H1 (cell line): ENCODE measurements around the gene PRSS53. TPM values are rescaled to one million over a fixed set of nuclear protein-coding genes. Genes with fewer than 3 reads are reported as not detected.

Experiments
- CTCF ChIA-PET: fragments of 300-600 bp; sonication (Branson Sonifier 250); formaldehyde crosslinking; loops from one replicate; lab custom pipeline; 2021; ENCODE audit not compliant: partially characterized antibody; lab: Charles Lee
- POLR2A ChIA-PET: fragments of 300-600 bp; sonication (Branson Sonifier 250); formaldehyde crosslinking; loops from one replicate; lab custom pipeline; 2021; ENCODE audit warnings: inconsistent platforms; ENCODE audit not compliant: partially characterized antibody; lab: Charles Lee
- DNase-seq, 2 experiments: peaks; one replicate each; pipeline versions ENCODE4 v3.0.0 to v3.0.0-alpha.2; 2010 to 2022; ENCODE audit warnings: low spot score in 2 of 2, low read depth in 1 of 2, mixed read lengths in 1 of 2
- FAIRE-seq: peaks from 2 replicates; lab custom pipeline; 2011; peaks lifted over from hg19 to GRCh38; lab: Jason Lieb, UNC
- H2AFZ ChIP-seq: 2 replicates; pipeline ENCODE4 v1.8.1; 2012; ENCODE audit warnings: low read length, inconsistent platforms
- H2AK5ac ChIP-seq: 2 replicates; pipeline ENCODE4 v1.6.1; 2013; ENCODE audit warnings: low read depth, low read length
- H2BK120ac ChIP-seq: replicated peaks from 2 replicates; pipeline ENCODE3; 2013; ENCODE audit warnings: low read depth, low read length, inconsistent platforms
- H2BK12ac ChIP-seq: 2 replicates; pipeline ENCODE4 v1.6.1; 2013; ENCODE audit warnings: low read depth, low read length
- H2BK15ac ChIP-seq: 2 replicates; pipeline ENCODE4 v1.6.1; 2013; ENCODE audit warnings: low read length
- H2BK20ac ChIP-seq: 2 replicates; pipeline ENCODE4 v1.6.1; 2013; ENCODE audit warnings: low read length
- H2BK5ac ChIP-seq: 2 replicates; pipeline ENCODE4 v1.6.1; 2013; ENCODE audit warnings: low read depth, low read length
- H3K14ac ChIP-seq: 2 replicates; pipeline ENCODE4 v1.6.1; 2013; ENCODE audit warnings: inconsistent platforms; ENCODE audit not compliant: insufficient read length
- H3K18ac ChIP-seq: 2 replicates; pipeline ENCODE4 v1.6.1; 2013; ENCODE audit warnings: low read length; ENCODE audit errors: extremely low read depth
- H3K23ac ChIP-seq: 2 replicates; pipeline ENCODE4 v1.6.1; 2013; ENCODE audit warnings: inconsistent platforms; ENCODE audit not compliant: insufficient read length
- H3K23me2 ChIP-seq: 2 replicates; pipeline ENCODE4 v1.6.1; 2013; ENCODE audit warnings: low read depth, low read length
- H3K27ac ChIP-seq: 2 replicates; pipeline ENCODE4 v1.6.1; 2011; ENCODE audit warnings: low read depth, low read length, inconsistent platforms
- H3K27me3 ChIP-seq, 4 experiments: replicated peaks in 1 of 4; 1 replicate in 1 of 4; 2 replicates in 3 of 4; pipeline versions ENCODE4 v1.6.1 to v1.8.1; 2011 to 2013; ENCODE audit warnings: low read length in 3 of 4, mild to moderate bottlenecking in 3 of 4, inconsistent platforms in 2 of 4, mixed read lengths in 2 of 4, moderate library complexity in 1 of 4; ENCODE audit not compliant: control insufficient read depth in 3 of 4, insufficient read depth in 3 of 4; ENCODE audit errors: extremely low read depth in 1 of 4
- H3K36me3 ChIP-seq, 4 experiments: 2 replicates each; pipeline versions ENCODE4 v1.6.1 to v1.8.1; 2011 to 2013; ENCODE audit warnings: mild to moderate bottlenecking in 4 of 4, low read length in 3 of 4, moderate library complexity in 2 of 4, control low read depth in 1 of 4, inconsistent platforms in 1 of 4; ENCODE audit not compliant: insufficient read depth in 4 of 4, control insufficient read depth in 2 of 4
- H3K4ac ChIP-seq: replicated peaks from 2 replicates; pipeline ENCODE3; 2013; ENCODE audit warnings: low read length, low read depth, mixed read lengths, inconsistent platforms; ENCODE audit not compliant: insufficient read length
- H3K4me1 ChIP-seq, 4 experiments: replicated peaks in 1 of 4; 1 replicate in 1 of 4; 2 replicates in 3 of 4; pipeline versions ENCODE4 v1.6.1 to v1.8.1; 2011 to 2013; ENCODE audit warnings: low read length in 3 of 4, inconsistent platforms in 2 of 4, mixed read lengths in 1 of 4; ENCODE audit not compliant: insufficient read depth in 4 of 4, control insufficient read depth in 3 of 4
- H3K4me2 ChIP-seq, 2 experiments: 2 replicates each; pipeline versions ENCODE4 v1.6.1 to v1.8.1; 2011 to 2013; ENCODE audit warnings: low read depth in 2 of 2, low read length in 2 of 2, control low read depth in 1 of 2, inconsistent platforms in 1 of 2, mild to moderate bottlenecking in 1 of 2; ENCODE audit not compliant: insufficient read depth in 1 of 2
- H3K4me3 ChIP-seq, 4 experiments: fragments of 200-600, 300-600 bp in 1 of 4; sonication (generic), shearing (Covaris generic), sonication (Bioruptor Twin) in 1 of 4; 2 replicates each; pipeline versions ENCODE4 v1.5.1 to v1.8.1; 2011 to 2016; ENCODE audit warnings: low read length in 4 of 4, low read depth in 3 of 4, control low read depth in 2 of 4, inconsistent platforms in 2 of 4, mild to moderate bottlenecking in 2 of 4, mixed read lengths in 1 of 4, moderate library complexity in 1 of 4; ENCODE audit not compliant: insufficient read depth in 2 of 4; ENCODE audit errors: extremely low read depth in 1 of 4
- H3K56ac ChIP-seq: replicated peaks from 2 replicates; pipeline ENCODE3; 2013; ENCODE audit warnings: low read depth, mild to moderate bottlenecking, mixed read lengths, low read length, inconsistent platforms; ENCODE audit not compliant: insufficient read length
- H3K79me1 ChIP-seq: 2 replicates; pipeline ENCODE4 v1.6.1; 2013; ENCODE audit warnings: low read depth, low read length, control low read depth
- H3K79me2 ChIP-seq, 2 experiments: 2 replicates each; pipeline versions ENCODE4 v1.6.1 to v1.8.1; 2012 to 2013; ENCODE audit warnings: low read length in 2 of 2, mild to moderate bottlenecking in 2 of 2, inconsistent platforms in 1 of 2; ENCODE audit not compliant: insufficient read depth in 2 of 2, control insufficient read depth in 1 of 2
- H3K9ac ChIP-seq, 4 experiments: replicated peaks in 1 of 4; 1 replicate in 1 of 4; 2 replicates in 3 of 4; pipeline versions ENCODE4 v1.6.1 to v1.8.1; 2011 to 2013; ENCODE audit warnings: low read depth in 3 of 4, low read length in 3 of 4, control low read depth in 2 of 4, mild to moderate bottlenecking in 2 of 4, moderate library complexity in 2 of 4, inconsistent platforms in 1 of 4; ENCODE audit errors: extremely low read depth in 1 of 4
- H3K9me3 ChIP-seq, 2 experiments: 2 replicates each; pipeline versions ENCODE4 v1.6.1 to v1.8.1; 2012 to 2013; ENCODE audit warnings: mild to moderate bottlenecking in 2 of 2, moderate library complexity in 2 of 2, control low read depth in 1 of 2, inconsistent platforms in 1 of 2, low read depth in 1 of 2, low read length in 1 of 2, mixed read lengths in 1 of 2; ENCODE audit not compliant: insufficient read depth in 2 of 2
- H4K20me1 ChIP-seq, 2 experiments: replicated peaks in 1 of 2; 2 replicates each; pipeline versions ENCODE3 to v1.8.1; 2011 to 2013; ENCODE audit warnings: inconsistent platforms in 2 of 2, low read length in 2 of 2, mild to moderate bottlenecking in 1 of 2; ENCODE audit not compliant: insufficient read depth in 2 of 2, control insufficient read depth in 1 of 2
- H4K5ac ChIP-seq: 2 replicates; pipeline ENCODE4 v1.6.1; 2013; ENCODE audit warnings: low read length, low read depth, mixed read lengths, inconsistent platforms; ENCODE audit not compliant: insufficient read length
- H4K8ac ChIP-seq: 2 replicates; pipeline ENCODE4 v1.8.0; 2013; ENCODE audit warnings: mild to moderate bottlenecking, moderate library complexity, low read length, inconsistent platforms; ENCODE audit not compliant: insufficient read depth; ENCODE audit errors: extremely low read depth
- H4K91ac ChIP-seq: replicated peaks from 2 replicates; pipeline ENCODE3; 2013; ENCODE audit warnings: low read length, mixed read lengths, inconsistent platforms; ENCODE audit not compliant: insufficient read length
- ASH2L ChIP-seq: fragments of 200-600, 300-600 bp; sonication (generic); IDR thresholded peaks from one replicate; pipeline ENCODE4 v1.7.1; 2017; ENCODE audit warnings: low read length
- CBX5 ChIP-seq: fragments of 300-800, 300-1000 bp; sonication (generic); IDR thresholded peaks from 2 replicates; pipeline ENCODE4 v1.7.1; 2016; ENCODE audit warnings: antibody characterized with exemption, low read length, low read depth
- CEBPB ChIP-seq: IDR thresholded peaks from 2 replicates; pipeline ENCODE4 v1.6.1; 2012; ENCODE audit warnings: low read depth, low read length
- CREB1 ChIP-seq: IDR thresholded peaks from 2 replicates; pipeline ENCODE4 v1.6.1; 2012; ENCODE audit warnings: inconsistent platforms
- EZH2 ChIP-seq: fragments of 200-600 bp; sonication (generic); IDR thresholded peaks from 2 replicates; pipeline ENCODE4 v1.7.1; 2012; ENCODE audit warnings: low read depth, mild to moderate bottlenecking, moderate library complexity, low read length, inconsistent platforms; ENCODE audit not compliant: severe bottlenecking
- GTF2F1 ChIP-seq: IDR thresholded peaks from 2 replicates; pipeline ENCODE4 v1.6.1; 2012; ENCODE audit warnings: low read depth, low read length, improper control_type of control experiment, borderline replicate concordance
- HDAC2 ChIP-seq, 2 experiments: fragments of 300-600 bp in 1 of 2; sonication (generic) in 1 of 2; IDR thresholded peaks; 2 replicates each; pipeline ENCODE4 v1.6.1; 2011 to 2012; ENCODE audit warnings: low read depth in 2 of 2, low read length in 2 of 2, mild to moderate bottlenecking in 2 of 2, moderate library complexity in 2 of 2, borderline replicate concordance in 1 of 2, inconsistent platforms in 1 of 2
- NRF1 ChIP-seq: IDR thresholded peaks from 2 replicates; pipeline ENCODE4 v1.6.1; 2011; ENCODE audit warnings: mild to moderate bottlenecking, low read depth, low read length, improper control_type of control experiment
- POLR2A ChIP-seq, 2 experiments: IDR thresholded peaks; 1 replicate in 1 of 2; 2 replicates in 1 of 2; pipeline ENCODE4 v1.6.1; 2011; ENCODE audit warnings: low read depth in 2 of 2, low read length in 2 of 2, mild to moderate bottlenecking in 2 of 2; ENCODE audit errors: control extremely low read depth in 1 of 2
- WGBS, 2 experiments: shearing (Covaris generic) in 1 of 2; methylation state at CpG; one replicate each; pipeline versions ENCODE4 v1.1.6 to v1.1.7; 2013 to 2015; ENCODE audit warnings: low lambda C conversion rate in 2 of 2, mixed read lengths in 2 of 2, inconsistent platforms in 1 of 2, low coverage in 1 of 2, missing lambda C conversion rate in 1 of 2; ENCODE audit not compliant: insufficient replicate concordance in 2 of 2, insufficient coverage in 1 of 2, insufficient read length in 1 of 2; ENCODE audit errors: extremely low coverage in 1 of 2, missing lambda C conversion rate in 1 of 2; 5-methylcytosine and 5-hydroxymethylcytosine counted together
- polyA plus RNA-seq, 7 experiments: library from polyadenylated mRNA; depleted of rRNA in 3 of 7; stranded (reverse) in 5 of 7; unstranded in 2 of 7; fragments of >200 nt in 5 of 7; fragments of 200-250 nt in 2 of 7; gene quantifications; 1 replicate in 5 of 7; 2 replicates in 1 of 7; 4 replicates in 1 of 7; pipeline versions ENCODE4 v1.2.1 to v1.2.3, GENCODE V29; 2011 to 2013; ENCODE audit warnings: missing spikeins in 2 of 7, mixed read lengths in 2 of 7
- total RNA-seq: library from RNA; stranded (reverse); fragmentation: NEBNext Ultra II Directional; extraction: Animal tissue kit (Norgen Biotek cat#: 25700); gene quantifications from 2 replicates; pipeline ENCODE4 v1.2.1, GENCODE V29; 2021

Gene PRSS53
- total and polyA plus RNA-seq, 2 of the 8 experiments (the other 6 are each of a cell fraction or from before 2014, with no cell fraction given) = 1.7 to 2.6 TPM

DNA sequence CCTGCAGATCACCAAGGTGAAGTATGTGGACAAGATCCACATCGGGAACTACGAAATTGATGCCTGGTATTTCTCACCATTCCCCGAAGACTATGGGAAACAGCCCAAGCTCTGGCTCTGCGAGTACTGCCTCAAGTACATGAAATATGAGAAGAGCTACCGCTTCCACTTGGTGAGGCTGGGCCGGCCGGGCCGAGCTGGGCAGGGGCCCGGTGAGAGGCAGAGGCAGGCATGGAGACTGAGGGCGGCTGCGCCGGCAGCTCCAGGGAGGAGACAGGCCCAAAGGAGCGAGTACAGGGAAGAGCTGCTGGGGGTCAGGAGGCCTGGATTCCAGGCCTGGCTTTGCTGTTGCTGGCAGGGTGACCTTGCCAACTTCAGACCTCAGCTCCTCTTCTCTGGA, 38.4 kb upstream of the PRSS53 start:
- Histone ChIP-seq H2BK15ac (no peak overlapping the region), H2AFZ (no peak overlapping the region), H3K79me1 (no peaks in the 10 kb centered on the region; the same call in 1 of the 2 replicates), H3K4me1 (peaks cover 0 to 20% (median 15%) of the 10 kb centered on the region in 4 experiments; a peak in 6 of 7 replicates), H4K8ac (peak overlapping the region; percentile 42; the same call in 1 of the 2 replicates), H3K14ac (no peak overlapping the region), H3K79me2 (no peaks in the 10 kb centered on the region), H3K9me3 (no peaks in the 10 kb centered on the region), H3K4me3 (no peak overlapping the region), H3K4ac (no peak overlapping the region), H3K27ac (no peak overlapping the region), H3K36me3 (peaks cover 11 to 20% (median 18%) of the 10 kb centered on the region in 4 experiments), H3K27me3 (no peaks in the 10 kb centered on the region), H2BK12ac (no peak overlapping the region), H4K20me1 (no peaks in the 10 kb centered on the region), H3K18ac (no peak overlapping the region), H3K56ac (no peak overlapping the region), H3K23me2 (no peaks in the 10 kb centered on the region), H2AK5ac (no peak overlapping the region), H2BK20ac (no peak overlapping the region), H2BK5ac (no peak overlapping the region), H3K4me2 (no peak overlapping the region), H4K5ac (no peak overlapping the region), H3K9ac (no peak overlapping the region), H2BK120ac (no peak overlapping the region), H3K23ac (no peak overlapping the region), H4K91ac (no peak overlapping the region)
- POLR2A ChIA-PET = interaction anchor here (0.7 to 34.9 kb wide), 6 partner anchors 6 to 57 kb away, joined by 3 to 713 read pairs (median 4); partner anchors contain the start of genes BCKDK, FUS, KAT8 and PRSS36
- FAIRE-seq (no peak), DNase-seq (no peak)
- WGBS, 2 experiments = 88% methylated on average over 13 of the region's 13 CpGs; no CpG with 5 or more reads in 1 of the 2 experiments
- CTCF ChIA-PET = interaction anchor here (0.9 to 2.1 kb wide), 7 partner anchors 8 to 141 kb away, joined by 3 to 6 read pairs (median 3); partner anchors contain the start of gene PRSS8
- no peak for TF ChIP-seq ASH2L
- TF ChIP-seq NRF1 = no peak
- TF ChIP-seq CREB1 = no peak
- no peak for TF ChIP-seq CBX5
- TF ChIP-seq GTF2F1 = no peak
- no peak for TF ChIP-seq EZH2
- TF ChIP-seq HDAC2 (IDR thresholded peaks at IDR 0.05; ENCODE audit: borderline replicate concordance in 1 of 2, low read depth in 2 of 2, low read length in 2 of 2) = no peak
- no peak for TF ChIP-seq POLR2A (IDR thresholded peaks at IDR 0.05; ENCODE audit: control extremely low read depth in 1 of 2, low read depth in 2 of 2, low read length in 2 of 2)
- no peak for TF ChIP-seq CEBPB
